ENCODE measurements around the gene STXBP6. TPM values are rescaled to one million over a fixed set of nuclear protein-coding genes. Genes with fewer than 3 reads are reported as not detected.

The STXBP6 gene
- total RNA-seq, 1 donor from 2014 or later: 29.4 TPM

DNA sequence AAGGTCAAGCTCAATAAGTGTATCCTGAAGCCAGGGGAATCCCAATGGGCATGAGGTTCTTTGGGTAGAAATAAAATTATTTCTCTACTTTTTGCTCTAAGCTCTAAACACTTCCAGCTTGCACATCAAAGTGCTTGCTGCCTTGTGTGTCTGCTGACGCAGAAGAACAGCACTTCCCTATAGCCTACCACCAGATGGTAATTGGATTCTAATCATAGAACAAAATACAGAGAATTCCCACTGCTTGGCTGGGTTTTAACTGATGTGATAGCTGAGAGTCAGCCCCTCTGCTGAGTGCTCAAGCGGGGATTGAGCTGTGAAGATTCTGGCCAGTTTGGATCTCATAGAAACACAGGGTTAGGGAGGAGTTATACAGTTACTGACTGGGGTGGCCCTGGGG lies 283.5 kb downstream of the STXBP6 start:
- Histone ChIP-seq H3K9me3 (no peaks in the 10 kb centered on the region), H3K4me3 (no peak overlapping the region), H3K27ac (no peak overlapping the region), H3K4me1 (no peaks in the 10 kb centered on the region), H3K36me3 (no peaks in the 10 kb centered on the region), H3K27me3 (ENCODE audit: low read depth) (no peaks in the 10 kb centered on the region)
- intact Hi-C loops (cut with DNase I): no loop called here
- DNase-seq (no peak), ATAC-seq (no peak)
- TF ChIP-seq, protein P1, sequence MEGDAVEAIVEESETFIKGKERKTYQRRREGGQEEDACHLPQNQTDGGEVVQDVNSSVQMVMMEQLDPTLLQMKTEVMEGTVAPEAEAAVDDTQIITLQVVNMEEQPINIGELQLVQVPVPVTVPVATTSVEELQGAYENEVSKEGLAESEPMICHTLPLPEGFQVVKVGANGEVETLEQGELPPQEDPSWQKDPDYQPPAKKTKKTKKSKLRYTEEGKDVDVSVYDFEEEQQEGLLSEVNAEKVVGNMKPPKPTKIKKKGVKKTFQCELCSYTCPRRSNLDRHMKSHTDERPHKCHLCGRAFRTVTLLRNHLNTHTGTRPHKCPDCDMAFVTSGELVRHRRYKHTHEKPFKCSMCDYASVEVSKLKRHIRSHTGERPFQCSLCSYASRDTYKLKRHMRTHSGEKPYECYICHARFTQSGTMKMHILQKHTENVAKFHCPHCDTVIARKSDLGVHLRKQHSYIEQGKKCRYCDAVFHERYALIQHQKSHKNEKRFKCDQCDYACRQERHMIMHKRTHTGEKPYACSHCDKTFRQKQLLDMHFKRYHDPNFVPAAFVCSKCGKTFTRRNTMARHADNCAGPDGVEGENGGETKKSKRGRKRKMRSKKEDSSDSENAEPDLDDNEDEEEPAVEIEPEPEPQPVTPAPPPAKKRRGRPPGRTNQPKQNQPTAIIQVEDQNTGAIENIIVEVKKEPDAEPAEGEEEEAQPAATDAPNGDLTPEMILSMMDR (IDR thresholded peaks at IDR 0.05): no peak

GRCh38 chr14:24761141-24761540 lies 288.8 kb downstream of the STXBP6 start:
- TF ChIP-seq, protein P1 (IDR thresholded peaks at IDR 0.05): no peak
- DNase-seq (no peak), ATAC-seq (no peak)
- Histone ChIP-seq H3K9me3 (no peaks in the 10 kb centered on the region), H3K27ac (no peak overlapping the region), H3K27me3 (ENCODE audit: low read depth) (no peaks in the 10 kb centered on the region), H3K4me3 (no peak overlapping the region), H3K4me1 (no peaks in the 10 kb centered on the region), H3K36me3 (no peaks in the 10 kb centered on the region)
- intact Hi-C loops (cut with DNase I): no loop called here

Measured in lower lobe of right lung (tissue), 2 donors.